ENCODE results near the gene MAPKAP1.

The MAPKAP1 gene

GRCh38 chr9:125433461-125434011, 273.5 kb downstream of the MAPKAP1 start:
- DNase-seq: no peak
- in situ Hi-C loops (cut with MboI; ENCODE audit: low pct_unique_long_range_greater_than_20kb, low sequenced_read_pairs): no loop called here

DNA sequence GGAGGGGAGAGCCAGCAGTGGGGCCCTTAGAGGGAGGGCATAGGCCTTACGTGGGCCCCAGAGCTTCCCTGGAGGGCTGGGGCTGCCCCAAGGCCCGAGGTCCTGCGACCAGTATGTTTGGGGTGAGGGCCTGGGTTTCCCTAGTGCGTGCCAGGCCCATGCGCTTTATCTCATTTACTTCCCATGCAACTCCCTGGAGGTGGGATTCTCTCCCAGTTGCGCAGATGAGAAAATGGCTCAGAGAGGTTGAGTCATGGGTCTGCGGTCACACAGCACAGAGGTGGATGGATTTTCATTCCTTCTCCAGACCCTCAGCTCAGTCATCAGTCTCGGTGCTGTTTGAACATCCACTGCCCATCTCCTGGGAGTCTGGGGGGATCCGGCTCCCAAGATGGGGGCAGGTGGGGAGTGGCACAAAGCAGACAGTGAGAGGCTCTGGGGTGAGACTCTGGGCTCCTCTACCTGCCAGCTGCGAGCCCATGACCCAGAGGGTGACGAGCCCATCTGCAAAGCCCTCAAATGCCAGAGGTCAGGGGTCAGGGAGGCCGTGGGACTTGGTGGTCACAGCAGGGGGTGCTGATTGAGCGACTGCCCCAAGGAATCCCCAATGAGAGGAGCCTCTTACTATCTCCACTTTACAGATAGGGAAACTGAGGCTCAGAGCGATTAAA, 274.2 kb downstream of the MAPKAP1 start:
- DNase-seq: no peak
- in situ Hi-C loops (cut with MboI; ENCODE audit: low pct_unique_long_range_greater_than_20kb, low sequenced_read_pairs): no loop called here

DNA sequence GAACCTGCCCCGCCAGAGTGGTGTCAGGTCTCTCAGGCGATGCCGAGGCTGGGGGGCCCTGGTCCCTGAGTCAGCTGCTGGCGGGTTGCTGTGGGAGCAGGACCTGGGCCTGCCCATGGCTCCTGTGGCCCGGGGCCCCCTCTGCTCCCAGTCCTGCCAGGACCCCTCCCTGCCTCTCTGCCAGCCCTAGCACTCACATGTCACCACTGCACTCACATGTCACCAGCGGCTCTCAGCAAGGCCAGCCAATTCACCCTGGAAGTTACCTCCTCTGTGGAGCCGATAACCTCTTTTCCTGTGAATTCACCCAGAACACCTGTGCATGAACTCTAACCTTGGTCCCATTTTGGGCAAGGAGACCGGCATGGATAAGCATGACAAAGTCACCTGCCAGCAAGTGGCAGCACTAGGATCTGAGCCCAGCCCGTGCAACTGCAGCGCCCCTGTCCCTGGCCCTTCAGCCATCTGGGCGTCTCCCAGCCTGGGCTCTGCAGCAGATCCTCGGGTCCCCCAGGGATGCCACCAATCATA, 275.2 kb downstream of the MAPKAP1 start:
- in situ Hi-C loops (cut with MboI; ENCODE audit: low pct_unique_long_range_greater_than_20kb, low sequenced_read_pairs): no loop called here
- no peak for DNase-seq

- DNase-seq: no peak
- in situ Hi-C loops (cut with MboI; ENCODE audit: low pct_unique_long_range_greater_than_20kb, low sequenced_read_pairs): no loop called here
These were observed 276.0 kb downstream of the MAPKAP1 start for GRCh38 chr9:125431012-125431305.

GRCh38 chr9:125430161-125431011, 276.6 kb downstream of the MAPKAP1 start:
- DNase-seq: no peak
- in situ Hi-C loops (cut with MboI; ENCODE audit: low pct_unique_long_range_greater_than_20kb, low sequenced_read_pairs): no loop called here

DNA sequence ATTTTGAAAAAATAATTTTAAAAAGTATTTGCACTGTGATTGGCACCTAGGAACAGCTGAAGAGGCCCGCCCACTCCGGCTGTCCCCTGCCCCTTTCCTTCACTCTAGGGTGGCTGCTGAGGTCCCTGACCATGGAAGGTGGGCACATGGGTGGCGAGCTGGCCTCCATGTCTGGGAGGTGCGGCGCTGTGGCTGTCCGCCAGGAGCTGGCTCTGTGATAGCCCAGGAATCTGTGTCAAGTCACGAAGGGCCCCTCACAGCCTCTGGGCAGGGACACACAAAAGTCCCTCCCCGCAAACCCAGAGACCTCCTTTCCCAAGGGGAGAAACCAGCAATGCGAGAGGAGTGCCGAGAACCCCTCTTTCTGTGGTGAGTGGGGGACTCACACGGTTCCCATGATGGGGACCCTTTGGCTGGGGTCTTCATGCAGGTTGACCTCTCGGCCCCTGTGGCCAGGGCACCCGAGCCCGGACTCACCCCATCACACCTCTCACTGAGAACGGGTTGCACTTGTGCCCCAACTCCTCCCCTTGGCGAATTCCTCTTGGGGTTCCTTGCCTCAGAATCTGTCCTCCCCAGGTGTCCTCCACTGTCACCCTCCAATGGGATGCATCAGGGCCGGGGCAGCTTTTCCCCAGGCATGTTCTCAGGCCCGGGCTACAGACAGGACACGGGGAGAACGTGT, 277.4 kb downstream of the MAPKAP1 start:
- no peak for DNase-seq
- in situ Hi-C loops (cut with MboI; ENCODE audit: low pct_unique_long_range_greater_than_20kb, low sequenced_read_pairs): no loop called here

DNA sequence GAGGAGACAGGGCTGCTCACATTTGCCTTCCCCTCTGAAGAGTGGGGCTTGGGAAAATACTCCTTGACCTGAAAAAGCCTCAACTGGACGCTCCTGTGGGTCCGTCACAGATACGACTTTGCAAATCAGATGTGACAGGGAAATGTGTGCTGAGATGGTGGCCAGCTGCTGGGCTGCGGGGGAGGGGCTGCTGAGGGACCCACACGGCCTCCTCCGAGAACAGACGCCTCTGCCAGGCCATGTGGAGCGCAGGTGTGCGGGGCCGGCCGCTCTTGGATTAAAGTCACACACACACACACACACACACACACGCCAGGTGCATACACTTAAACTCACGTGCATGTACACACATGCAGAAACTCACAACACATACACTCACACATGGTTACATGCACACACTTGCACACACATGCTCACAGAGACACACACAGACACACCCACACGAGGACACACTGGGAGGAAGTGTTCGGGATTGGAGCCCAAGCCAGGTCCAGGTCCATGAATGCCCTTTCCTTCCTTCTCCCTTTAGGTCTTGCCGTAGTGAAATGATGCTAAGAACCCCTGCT, 278.0 kb downstream of the MAPKAP1 start:
- in situ Hi-C loops (cut with MboI; ENCODE audit: low pct_unique_long_range_greater_than_20kb, low sequenced_read_pairs): no loop called here

DNA sequence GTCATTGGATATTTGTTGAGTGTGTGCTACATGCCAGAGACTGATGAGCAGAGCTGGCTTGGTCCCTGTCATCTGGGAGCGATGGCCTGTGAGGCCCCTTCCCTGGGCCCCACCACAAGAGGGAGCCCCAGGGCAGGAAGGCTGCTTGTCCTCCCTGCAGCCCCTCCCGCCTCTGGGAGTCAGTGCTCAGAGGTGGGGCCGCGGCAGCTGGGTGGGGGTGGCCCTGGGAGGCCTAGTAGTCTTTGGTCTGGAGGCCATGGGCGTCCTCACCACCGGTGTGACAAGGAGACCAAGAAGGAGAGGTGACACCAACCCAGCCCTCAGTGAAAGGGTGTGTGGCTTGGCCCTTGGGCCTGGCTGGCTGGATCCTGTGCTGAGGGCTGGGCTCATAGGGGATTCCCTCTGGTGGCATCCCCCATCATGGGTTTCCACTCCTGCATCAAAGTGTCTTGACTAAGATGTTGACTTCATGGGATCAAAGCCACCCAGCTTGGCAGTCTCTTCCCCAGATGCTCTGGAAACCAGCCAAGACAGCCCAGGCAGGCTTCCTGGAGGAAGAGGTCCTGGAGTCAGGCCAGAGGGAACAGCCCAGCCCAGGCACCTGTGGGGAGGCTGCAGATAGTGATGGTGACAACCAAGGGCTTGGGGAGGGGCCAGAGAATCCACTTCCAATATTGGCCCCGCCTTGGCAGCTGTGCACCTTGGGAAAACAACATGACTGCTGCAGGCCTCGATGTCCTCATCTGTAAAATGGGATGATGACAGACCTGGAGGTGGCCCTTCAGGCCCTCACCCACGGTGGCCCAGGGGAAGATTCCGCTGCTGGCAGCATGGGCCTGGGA, 278.7 kb downstream of the MAPKAP1 start:
- DNase-seq: peak; percentile 58
- in situ Hi-C loops (cut with MboI; ENCODE audit: low pct_unique_long_range_greater_than_20kb, low sequenced_read_pairs): no loop called here

More for the DNA sequence above, 278.0 kb downstream of the MAPKAP1 start:
- DNase-seq: no peak

DNA sequence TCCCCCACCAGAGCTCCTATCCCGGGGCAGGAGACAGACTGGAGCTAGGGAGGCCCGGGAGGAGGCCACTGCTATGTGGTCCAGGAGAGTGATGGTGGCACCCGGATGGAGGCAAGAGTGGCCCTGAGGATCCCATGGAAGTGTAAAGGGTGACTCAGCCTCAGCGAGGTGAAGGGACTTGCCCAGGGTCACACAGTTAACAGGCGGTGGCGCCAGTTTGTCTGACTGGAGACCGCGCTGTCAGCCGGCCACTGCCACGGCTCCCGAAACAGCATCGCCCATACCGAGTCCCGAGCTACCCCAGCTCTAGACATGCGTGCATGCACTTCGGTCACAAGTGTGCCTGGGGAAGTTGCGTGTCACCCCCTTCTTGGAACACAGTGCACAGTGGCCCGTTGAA, 279.5 kb downstream of the MAPKAP1 start:
- in situ Hi-C loops (cut with MboI; ENCODE audit: low pct_unique_long_range_greater_than_20kb, low sequenced_read_pairs): no loop called here

GRCh38 chr9:125426926-125427325, 280.1 kb downstream of the MAPKAP1 start:
- in situ Hi-C loops (cut with MboI; ENCODE audit: low pct_unique_long_range_greater_than_20kb, low sequenced_read_pairs): no loop called here

More for the DNA sequence above, 279.5 kb downstream of the MAPKAP1 start:
- no peak for DNase-seq

GRCh38 chr9:125425901-125426515, 281.0 kb downstream of the MAPKAP1 start:
- in situ Hi-C loops (cut with MboI; ENCODE audit: low pct_unique_long_range_greater_than_20kb, low sequenced_read_pairs): no loop called here
- no peak for DNase-seq

More at GRCh38 chr9:125426926-125427325, 280.1 kb downstream of the MAPKAP1 start:
- no peak for DNase-seq

DNA sequence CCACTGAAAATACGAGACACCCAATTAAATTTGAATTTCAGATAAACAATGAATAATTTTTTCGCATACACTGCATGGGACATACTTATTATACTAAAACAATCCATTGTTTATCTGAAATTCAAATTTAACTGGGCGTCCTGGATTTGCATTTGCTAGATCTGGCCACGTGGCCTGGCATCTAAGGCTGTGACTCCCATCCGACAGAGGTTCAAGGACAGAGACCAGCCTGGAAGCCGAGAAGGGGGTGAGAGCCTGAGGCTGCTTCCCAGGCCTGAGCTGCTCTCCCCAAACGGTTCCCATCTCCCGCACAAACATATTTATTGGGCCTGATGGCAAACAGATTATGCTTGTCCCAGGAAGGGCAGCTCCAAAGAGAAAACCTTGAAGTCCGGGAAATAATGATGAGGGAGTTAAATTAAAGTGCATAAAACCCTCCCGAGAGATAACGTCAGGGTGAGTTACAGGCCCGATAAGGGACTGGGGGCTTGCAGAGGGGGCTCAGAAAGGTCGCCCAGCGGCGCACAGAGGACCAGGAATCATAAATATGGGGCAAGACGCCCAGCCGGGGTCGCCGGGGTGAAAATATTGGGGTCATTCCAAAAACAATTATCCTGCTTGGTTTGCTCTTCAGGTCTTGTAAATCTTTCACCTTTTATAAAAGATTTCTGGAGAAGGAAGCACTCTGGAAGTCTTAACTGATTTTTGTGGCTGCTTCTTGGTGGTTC, 281.7 kb downstream of the MAPKAP1 start:
- in situ Hi-C loops (cut with MboI; ENCODE audit: low pct_unique_long_range_greater_than_20kb, low sequenced_read_pairs): no loop called here
- no peak for DNase-seq

GRCh38 chr9:125423964-125424363, 283.0 kb downstream of the MAPKAP1 start:
- in situ Hi-C loops (cut with MboI; ENCODE audit: low pct_unique_long_range_greater_than_20kb, low sequenced_read_pairs): loop anchor here (25.0 kb wide), 2 partner anchors 813 to 1063 kb away; no protein-coding TSS in a partner anchor

DNA sequence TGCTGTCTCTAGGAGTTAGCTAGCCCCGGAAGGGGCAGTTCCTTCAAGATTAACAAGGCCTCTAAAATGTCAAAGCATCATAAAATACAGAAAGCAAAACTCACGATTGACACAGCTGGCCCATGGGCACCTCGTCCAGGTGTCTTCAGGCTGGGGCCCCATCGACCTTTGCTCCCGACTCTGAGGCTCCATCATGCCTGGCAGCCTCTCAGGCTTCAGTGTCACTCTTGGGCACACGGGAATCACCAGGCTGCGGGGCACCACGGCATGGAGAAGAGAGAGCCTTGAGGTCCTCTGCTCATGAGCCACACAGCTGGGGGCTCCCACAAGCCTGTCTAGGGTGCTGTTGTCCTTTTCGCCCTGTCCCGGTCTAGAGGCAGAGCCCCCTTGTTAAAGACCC, 284.2 kb downstream of the MAPKAP1 start:
- in situ Hi-C loops (cut with MboI; ENCODE audit: low pct_unique_long_range_greater_than_20kb, low sequenced_read_pairs): loop anchor here (25.0 kb wide), 2 partner anchors 814 to 1064 kb away; no protein-coding TSS in a partner anchor
- DNase-seq: no peak

More at GRCh38 chr9:125423964-125424363, 283.0 kb downstream of the MAPKAP1 start:
- DNase-seq: no peak

- DNase-seq: no peak
- in situ Hi-C loops (cut with MboI; ENCODE audit: low pct_unique_long_range_greater_than_20kb, low sequenced_read_pairs): loop anchor here (25.0 kb wide), 2 partner anchors 816 to 1066 kb away; no protein-coding TSS in a partner anchor
These were observed 285.3 kb downstream of the MAPKAP1 start for GRCh38 chr9:125421591-125422181.

- DNase-seq: no peak
- in situ Hi-C loops (cut with MboI; ENCODE audit: low pct_unique_long_range_greater_than_20kb, low sequenced_read_pairs): loop anchor here (25.0 kb wide), 2 partner anchors 816 to 1066 kb away; no protein-coding TSS in a partner anchor
These were observed 285.8 kb downstream of the MAPKAP1 start for GRCh38 chr9:125421166-125421565.

DNA sequence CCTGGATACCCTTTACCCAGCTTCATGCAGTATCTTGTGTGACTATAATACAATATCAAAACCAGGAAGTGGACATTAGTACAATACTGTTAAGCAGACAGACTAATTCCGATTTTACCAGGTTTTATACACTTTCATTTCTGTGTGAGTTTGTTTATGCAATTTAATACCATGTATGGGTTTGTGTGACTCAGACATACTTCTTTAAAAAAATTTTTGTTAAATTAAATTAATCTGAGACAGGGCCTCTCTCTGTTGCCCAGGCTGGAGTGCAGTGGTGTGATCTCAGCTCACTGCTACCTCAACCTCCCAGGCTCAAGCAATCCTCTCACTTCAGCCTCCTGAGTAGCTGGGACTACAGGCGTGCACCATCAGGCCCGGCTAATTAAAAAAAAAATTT, 288.6 kb downstream of the MAPKAP1 start:
- DNase-seq: no peak
- in situ Hi-C loops (cut with MboI; ENCODE audit: low pct_unique_long_range_greater_than_20kb, low sequenced_read_pairs): loop anchor here (25.0 kb wide), 2 partner anchors 819 to 1069 kb away; no protein-coding TSS in a partner anchor
